HG02973 (cell line): ENCODE measurements around the gene ARMH1.
"Not testable (repeated sequence)": the region's sequence is repeated elsewhere in the genome, so short reads cannot be mapped to it uniquely, and the experiment has no call there.

ENCODE experiments used
- ATAC-seq: cut with Tn5 transposase; IDR thresholded peaks from one replicate; pipeline ENCODE4 v1.9.1; 2021; ENCODE audit warnings: moderate library complexity; ENCODE audit not compliant: unreplicated experiment

The ARMH1 gene

GRCh38 chr1:44693159-44693558 lies 18.6 kb downstream of the ARMH1 start:
- no peak for ATAC-seq

GRCh38 chr1:44693900-44694299 lies 19.4 kb downstream of the ARMH1 start:
- no peak for ATAC-seq

GRCh38 chr1:44694863-44695478 lies 20.5 kb downstream of the ARMH1 start:
- ATAC-seq = no peak

GRCh38 chr1:44695671-44696070 lies 21.2 kb downstream of the ARMH1 start:
- no peak for ATAC-seq

GRCh38 chr1:44696101-44696500 lies 21.6 kb downstream of the ARMH1 start:
- ATAC-seq = no peak

- ATAC-seq = no peak
These were observed 22.4 kb downstream of the ARMH1 start for GRCh38 chr1:44696789-44697345.

GRCh38 chr1:44698138-44698537 lies 23.6 kb downstream of the ARMH1 start:
- no peak for ATAC-seq

GRCh38 chr1:44699375-44699774 lies 24.9 kb downstream of the ARMH1 start:
- ATAC-seq = not testable (repeated sequence)

- ATAC-seq = no peak
These were observed 26.1 kb downstream of the ARMH1 start for GRCh38 chr1:44700573-44700972.

- ATAC-seq = no peak
These were observed 26.6 kb downstream of the ARMH1 start for GRCh38 chr1:44701141-44701573.

GRCh38 chr1:44705470-44705869 lies 31.0 kb downstream of the ARMH1 start:
- ATAC-seq = no peak

- ATAC-seq = no peak
These were observed 31.4 kb downstream of the ARMH1 start for GRCh38 chr1:44705938-44706337.

GRCh38 chr1:44707112-44707881 lies 32.8 kb downstream of the ARMH1 start:
- ATAC-seq = no peak

GRCh38 chr1:44707959-44708831 lies 33.7 kb downstream of the ARMH1 start:
- ATAC-seq = no peak

GRCh38 chr1:44713321-44713781 lies 38.8 kb downstream of the ARMH1 start:
- ATAC-seq = no peak

GRCh38 chr1:44714532-44714931 lies 40.0 kb downstream of the ARMH1 start:
- ATAC-seq = no peak

- peak; percentile 44 for ATAC-seq
These were observed 40.5 kb downstream of the ARMH1 start for GRCh38 chr1:44714944-44715571.

GRCh38 chr1:44717156-44717555 lies 42.6 kb downstream of the ARMH1 start:
- no peak for ATAC-seq

- ATAC-seq = no peak
These were observed 43.1 kb downstream of the ARMH1 start for GRCh38 chr1:44717653-44718052.

- no peak for ATAC-seq
These were observed 43.6 kb downstream of the ARMH1 start for GRCh38 chr1:44718091-44718490.

GRCh38 chr1:44719318-44719717 lies 44.8 kb downstream of the ARMH1 start:
- no peak for ATAC-seq
